A549 (cell line): Measurements from ENCODE around the gene ACKR2. TPM values are rescaled to one million over a fixed set of nuclear protein-coding genes. Genes with fewer than 3 reads are reported as not detected.

Experiments
- ATAC-seq, 2 experiments: fragments of 200-7000 bp in 1 of 2; fragments of >200 bp in 1 of 2; cut with Nextera tagmentation in 1 of 2; cut with Tn5 transposase in 1 of 2; 3 replicates each; pipeline versions ENCODE4 v1.8.0 to v1.9.1; 2018 to 2020; ENCODE audit warnings: mild to moderate bottlenecking in 1 of 2, moderate library complexity in 1 of 2
- CTCF ChIA-PET: fragments of 300-600 bp; sonication (Branson Sonifier 250); formaldehyde crosslinking; extraction: SDS; loops from one replicate; lab custom pipeline; 2021; ENCODE audit warnings: antibody characterized with exemption, inconsistent platforms; lab: Yijun Ruan, JAX
- POLR2A ChIA-PET: fragments of 350-600 bp; formaldehyde crosslinking; extraction: SDS; loops from one replicate; lab custom pipeline; 2021; ENCODE audit warnings: antibody characterized with exemption, inconsistent platforms; lab: Yijun Ruan, JAX
- DNase-seq, 2 experiments: peaks; one replicate each; pipeline versions ENCODE4 v3.0.0 to v3.0.0-alpha.2; 2011 to 2016; ENCODE audit warnings: low read depth in 1 of 2, low spot score in 1 of 2
- FAIRE-seq: peaks from 2 replicates; lab custom pipeline; 2011; peaks lifted over from hg19 to GRCh38; lab: Jason Lieb, UNC
- H3K27ac ChIP-seq, 2 experiments: fragments of >200 bp; sonication (Bioruptor Twin); formaldehyde crosslinking; 3 replicates each; pipeline ENCODE4 v1.5.1; 2016 to 2017
- H3K4me1 ChIP-seq: fragments of >200 bp; sonication (Bioruptor Twin); formaldehyde crosslinking; 3 replicates; pipeline ENCODE4 v1.6.1; 2016
- H3K4me2 ChIP-seq: fragments of >200 bp; sonication (Bioruptor Twin); formaldehyde crosslinking; 3 replicates; pipeline ENCODE4 v1.6.1; 2016
- H3K4me3 ChIP-seq: fragments of >200 bp; sonication (Bioruptor Twin); formaldehyde crosslinking; 3 replicates; pipeline ENCODE4 v1.5.1; 2016
- H3K9me3 ChIP-seq: fragments of >200 bp; sonication (Bioruptor Twin); formaldehyde crosslinking; 3 replicates; pipeline ENCODE4 v1.6.1; 2016
- CBX2 ChIP-seq: fragments of 200-600 bp; sonication (generic); IDR thresholded peaks from 2 replicates; pipeline ENCODE4 v1.6.1; 2016; ENCODE audit warnings: low read depth, mild to moderate bottlenecking, borderline replicate concordance
- EHF ChIP-seq: fragments of 250-450 bp; sonication (Bioruptor Pico); IDR thresholded peaks from 2 replicates; pipeline ENCODE4 v1.5.0; 2020; ENCODE audit warnings: mild to moderate bottlenecking
- EHMT2 ChIP-seq: fragments of 200-600 bp; sonication (generic); IDR thresholded peaks from 2 replicates; pipeline ENCODE4 v1.6.1; 2016; ENCODE audit warnings: antibody characterized with exemption, low read depth, mild to moderate bottlenecking, moderate library complexity
- EP300 ChIP-seq, 2 experiments: fragments of >200 bp; sonication (Bioruptor Twin); formaldehyde crosslinking; IDR thresholded peaks; 2 replicates in 1 of 2; 3 replicates in 1 of 2; pipeline ENCODE4 v1.6.1; 2016 to 2017
- ESRRA ChIP-seq: fragments of 150-350 bp; IDR thresholded peaks from 2 replicates; pipeline ENCODE4 v1.6.1; 2014; ENCODE audit warnings: mild to moderate bottlenecking, low read length, borderline replicate concordance
- FOSL2 ChIP-seq, 2 experiments: fragments of 450-650 bp in 1 of 2; fragments of >200 bp in 1 of 2; sonication (Bioruptor Twin) in 1 of 2; formaldehyde crosslinking; IDR thresholded peaks; 2 replicates each; pipeline versions ENCODE4 v1.5.0 to v1.6.1; 2016 to 2020; ENCODE audit warnings: mild to moderate bottlenecking in 1 of 2, moderate library complexity in 1 of 2
- FOXS1 ChIP-seq: fragments of 250-450 bp; sonication (Bioruptor Pico); IDR thresholded peaks from 2 replicates; pipeline ENCODE4 v1.5.0; 2020; ENCODE audit warnings: mild to moderate bottlenecking, moderate library complexity
- HDAC2 ChIP-seq: fragments of 200-600 bp; sonication (generic); IDR thresholded peaks from 2 replicates; pipeline ENCODE4 v1.6.1; 2016
- HEYL ChIP-seq: fragments of 250-450 bp; sonication (Bioruptor Pico); IDR thresholded peaks from 2 replicates; pipeline ENCODE4 v1.8.0; 2021; ENCODE audit warnings: mild to moderate bottlenecking, moderate library complexity
- HMGXB4 ChIP-seq: fragments of 250-450 bp; sonication (Bioruptor Pico); IDR thresholded peaks from 2 replicates; pipeline ENCODE4 v1.5.0; 2021; ENCODE audit warnings: mild to moderate bottlenecking, moderate library complexity, borderline replicate concordance
- HOXA7 ChIP-seq: fragments of 250-450 bp; sonication (Bioruptor Pico); IDR thresholded peaks from 2 replicates; pipeline ENCODE4 v1.5.0; 2020; ENCODE audit warnings: mild to moderate bottlenecking, moderate library complexity
- HOXB5 ChIP-seq: fragments of 250-450 bp; sonication (Bioruptor Pico); IDR thresholded peaks from 2 replicates; pipeline ENCODE4 v1.5.0; 2020; ENCODE audit warnings: mild to moderate bottlenecking, moderate library complexity
- MAZ ChIP-seq: fragments of 150-350 bp; IDR thresholded peaks from 2 replicates; pipeline ENCODE4 v1.6.1; 2014; ENCODE audit warnings: antibody characterized with exemption, low read depth, low read length, borderline replicate concordance
- NFE2L2 ChIP-seq: fragments of 150-350 bp; conservative IDR thresholded peaks from 2 replicates; pipeline ENCODE4 v1.6.1; 2014; ENCODE audit warnings: low read length
- NPAS2 ChIP-seq: fragments of 250-450 bp; sonication (Bioruptor Pico); IDR thresholded peaks from 2 replicates; pipeline ENCODE4 v1.8.0; 2022; ENCODE audit warnings: mild to moderate bottlenecking, moderate library complexity, borderline replicate concordance
- PBX3 ChIP-seq: IDR thresholded peaks from 2 replicates; pipeline ENCODE4 v1.6.1; 2012
- POLR2A ChIP-seq: IDR thresholded peaks from 2 replicates; pipeline ENCODE4 v1.6.1; 2012; ENCODE audit warnings: mild to moderate bottlenecking, low read length
- POLR2AphosphoS2 ChIP-seq: conservative IDR thresholded peaks from 2 replicates; pipeline ENCODE4 v1.6.1; 2012; ENCODE audit warnings: low read length, improper control_type of control experiment, inconsistent platforms
- RCOR1 ChIP-seq: fragments of 150-350 bp; IDR thresholded peaks from 2 replicates; pipeline ENCODE4 v1.6.1; 2014; ENCODE audit warnings: antibody characterized with exemption, low read length, low read depth
- RFX5 ChIP-seq: fragments of 450-650 bp; IDR thresholded peaks from 2 replicates; pipeline ENCODE4 v1.7.1; 2014; ENCODE audit warnings: antibody characterized with exemption, mild to moderate bottlenecking, moderate library complexity
- TP53 ChIP-seq: fragments of 250-450 bp; sonication (Bioruptor Pico); IDR thresholded peaks from 2 replicates; pipeline ENCODE4 v1.5.0; 2021; ENCODE audit warnings: mild to moderate bottlenecking, moderate library complexity
- ZC3H11A ChIP-seq: fragments of 450-650 bp; IDR thresholded peaks from 2 replicates; pipeline ENCODE4 v1.6.1; 2014; ENCODE audit warnings: antibody characterized with exemption, mild to moderate bottlenecking
- ZSCAN20 ChIP-seq: fragments of 250-450 bp; sonication (Bioruptor Pico); IDR thresholded peaks from 2 replicates; pipeline ENCODE4 v1.8.0; 2022; ENCODE audit warnings: mild to moderate bottlenecking, moderate library complexity
- WGBS: methylation state at CpG from one replicate; pipeline ENCODE4 v1.1.6; 2017; ENCODE audit errors: missing lambda C conversion rate; 5-methylcytosine and 5-hydroxymethylcytosine counted together
- polyA plus RNA-seq, 4 experiments: library from polyadenylated mRNA; depleted of rRNA in 3 of 4; stranded (reverse); fragments of >200 nt; fragmentation: RNase III in 1 of 4; extraction: RNeasy Plus Mini Kit Qiagen cat#74134 plus additional on column Dnase treatment in 1 of 4; gene quantifications; 2 replicates in 3 of 4; 3 replicates in 1 of 4; pipeline ENCODE4 v1.2.3, GENCODE V29; 2011 to 2017
- TF ChIP-seq, protein P1 (sequence below): IDR thresholded peaks from 2 replicates; pipeline ENCODE4 v1.6.1; 2012
- TF ChIP-seq, protein P2 (sequence below): fragments of >200 bp; sonication (Bioruptor Twin); formaldehyde crosslinking; IDR thresholded peaks from 3 replicates; pipeline ENCODE4 v1.6.1; 2016
- TF ChIP-seq, protein P3 (sequence below): fragments of 250-450 bp; sonication (Bioruptor Pico); IDR thresholded peaks from 2 replicates; pipeline ENCODE4 v1.5.0; 2020; ENCODE audit warnings: low read depth, mild to moderate bottlenecking, moderate library complexity
- TF ChIP-seq, protein P4 (sequence below): fragments of >200 bp; sonication (Bioruptor Twin); formaldehyde crosslinking; IDR thresholded peaks from 2 replicates; pipeline ENCODE4 v1.6.1; 2016

Gene ACKR2
- polyA plus RNA-seq, 2 of the 4 experiments (the other 2 are of a cell fraction) = 0.06 TPM; not detected in 1

DNA sequence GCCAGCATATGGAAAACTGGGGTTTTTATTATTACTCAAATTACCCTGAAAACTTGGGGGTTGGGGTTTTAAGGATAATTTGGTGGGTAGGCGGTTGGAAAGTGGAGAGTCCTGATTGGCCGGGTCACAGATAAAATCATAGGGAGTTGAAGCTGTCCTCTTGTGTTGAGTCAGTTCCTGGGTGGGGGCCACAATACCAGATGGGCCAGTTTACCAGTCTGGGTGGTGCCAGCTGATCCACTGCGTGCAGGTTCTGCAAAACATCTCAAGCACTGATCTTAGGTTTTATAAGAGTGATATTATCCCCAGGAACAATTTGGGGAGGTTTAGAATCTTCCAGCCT lies 91.8 kb downstream of the ACKR2 start:
- Histone ChIP-seq H3K4me3 (no peak overlapping the region), H3K27ac (no peak overlapping the region), H3K4me2 (no peak overlapping the region), H3K9me3 (no peaks in the 10 kb centered on the region), H3K4me1 (no peaks in the 10 kb centered on the region)
- TF ChIP-seq ZC3H11A = no peak
- TF ChIP-seq FOSL2 (IDR thresholded peaks at IDR 0.05) = no peak
- TF ChIP-seq FOSL2 (CRISPR knock-in tag; IDR thresholded peaks at IDR 0.05) = no peak
- TF ChIP-seq, protein P1, sequence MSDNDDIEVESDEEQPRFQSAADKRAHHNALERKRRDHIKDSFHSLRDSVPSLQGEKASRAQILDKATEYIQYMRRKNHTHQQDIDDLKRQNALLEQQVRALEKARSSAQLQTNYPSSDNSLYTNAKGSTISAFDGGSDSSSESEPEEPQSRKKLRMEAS = no peak
- no peak for TF ChIP-seq HEYL (CRISPR knock-in tag)
- TF ChIP-seq POLR2AphosphoS2 = no peak
- TF ChIP-seq EHMT2 = no peak
- TF ChIP-seq RFX5 = no peak
- TF ChIP-seq, protein P2, sequence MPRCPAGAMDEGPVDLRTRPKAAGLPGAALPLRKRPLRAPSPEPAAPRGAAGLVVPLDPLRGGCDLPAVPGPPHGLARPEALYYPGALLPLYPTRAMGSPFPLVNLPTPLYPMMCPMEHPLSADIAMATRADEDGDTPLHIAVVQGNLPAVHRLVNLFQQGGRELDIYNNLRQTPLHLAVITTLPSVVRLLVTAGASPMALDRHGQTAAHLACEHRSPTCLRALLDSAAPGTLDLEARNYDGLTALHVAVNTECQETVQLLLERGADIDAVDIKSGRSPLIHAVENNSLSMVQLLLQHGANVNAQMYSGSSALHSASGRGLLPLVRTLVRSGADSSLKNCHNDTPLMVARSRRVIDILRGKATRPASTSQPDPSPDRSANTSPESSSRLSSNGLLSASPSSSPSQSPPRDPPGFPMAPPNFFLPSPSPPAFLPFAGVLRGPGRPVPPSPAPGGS = no peak
- no peak for TF ChIP-seq FOXS1
- no peak for TF ChIP-seq MAZ
- TF ChIP-seq EP300 (IDR thresholded peaks at IDR 0.05) = no peak
- no peak for TF ChIP-seq HOXA7 (CRISPR knock-in tag)
- no peak for TF ChIP-seq NPAS2
- no peak for TF ChIP-seq HMGXB4
- no peak for TF ChIP-seq NFE2L2
- TF ChIP-seq, protein P3, sequence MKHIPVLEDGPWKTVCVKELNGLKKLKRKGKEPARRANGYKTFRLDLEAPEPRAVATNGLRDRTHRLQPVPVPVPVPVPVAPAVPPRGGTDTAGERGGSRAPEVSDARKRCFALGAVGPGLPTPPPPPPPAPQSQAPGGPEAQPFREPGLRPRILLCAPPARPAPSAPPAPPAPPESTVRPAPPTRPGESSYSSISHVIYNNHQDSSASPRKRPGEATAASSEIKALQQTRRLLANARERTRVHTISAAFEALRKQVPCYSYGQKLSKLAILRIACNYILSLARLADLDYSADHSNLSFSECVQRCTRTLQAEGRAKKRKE (CRISPR knock-in tag) = no peak
- TF ChIP-seq HOXB5 (CRISPR knock-in tag) = no peak
- TF ChIP-seq PBX3 = no peak
- DNase-seq (no peak), FAIRE-seq (no peak), ATAC-seq (no peak)
- ChIA-PET CTCF (no interaction called here), POLR2A (no interaction called here)
- 24% methylated on average over 3 of the region's 3 CpGs for WGBS

GRCh38 chr3:42902257-42902656 lies 93.0 kb downstream of the ACKR2 start:
- WGBS = 49% methylated on average over 2 of the region's 2 CpGs

GRCh38 chr3:42904076-42904475 lies 94.8 kb downstream of the ACKR2 start:
- H3K4me3 ChIP-seq = no peak overlapping the region
- ChIA-PET POLR2A (no interaction called here), CTCF (interaction anchor here (1.1 kb wide), 1 partner anchor 22 kb away, joined by 3 read pairs; no protein-coding TSS in a partner anchor)
- WGBS = 0% methylated on average over 1 of the region's 1 CpG
- DNase-seq (no peak), FAIRE-seq (no peak), ATAC-seq (no peak)
- H3K4me1 ChIP-seq = no peaks in the 10 kb centered on the region
- no peak overlapping the region for H3K27ac ChIP-seq
- TF ChIP-seq ZSCAN20 (CRISPR knock-in tag) (no peak), ESRRA (no peak), RCOR1 (no peak), POLR2A (no peak), NPAS2 (no peak), HDAC2 (no peak), TP53 (no peak), CBX2 (no peak), PBX3 (no peak), HOXB5 (CRISPR knock-in tag) (no peak)
- TF ChIP-seq, protein P2 = no peak
- TF ChIP-seq, protein P4, sequence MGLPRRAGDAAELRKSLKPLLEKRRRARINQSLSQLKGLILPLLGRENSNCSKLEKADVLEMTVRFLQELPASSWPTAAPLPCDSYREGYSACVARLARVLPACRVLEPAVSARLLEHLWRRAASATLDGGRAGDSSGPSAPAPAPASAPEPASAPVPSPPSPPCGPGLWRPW = no peak
- no peaks in the 10 kb centered on the region for H3K9me3 ChIP-seq
- H3K4me2 ChIP-seq = no peak overlapping the region

More at GRCh38 chr3:42902257-42902656, 93.0 kb downstream of the ACKR2 start:
- DNase-seq (no peak), FAIRE-seq (no peak), ATAC-seq (no peak)
- no peak for TF ChIP-seq EHF
- Histone ChIP-seq H3K4me1 (no peaks in the 10 kb centered on the region), H3K4me2 (no peak overlapping the region), H3K9me3 (no peaks in the 10 kb centered on the region), H3K27ac (no peak overlapping the region), H3K4me3 (no peak overlapping the region)
- POLR2A ChIA-PET = no interaction called here
- CTCF ChIA-PET = no interaction called here
